Measurements from ENCODE around the gene ADPRHL1.

The ADPRHL1 gene

DNA sequence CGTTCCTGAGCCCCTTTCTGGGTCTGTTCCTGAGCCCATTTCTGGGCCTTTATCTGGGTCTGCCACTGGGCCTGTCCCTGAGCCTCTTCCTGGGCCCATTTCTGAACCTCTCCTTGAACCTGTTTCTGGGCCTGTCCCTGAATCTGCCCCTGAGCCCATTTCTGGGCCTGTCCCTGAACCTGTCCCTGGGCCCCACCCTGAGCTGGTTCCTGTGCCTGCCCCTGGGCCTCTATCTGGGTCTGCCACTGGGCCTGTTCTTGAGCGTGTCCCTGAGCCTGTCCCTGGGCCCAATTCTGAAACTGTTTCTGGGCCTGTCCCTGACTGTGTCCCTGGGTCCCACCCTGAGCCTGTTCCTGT is 48.9 kb downstream of the ADPRHL1 start:
- no peak for TF ChIP-seq CTCF (IDR thresholded peaks at IDR 0.05; ENCODE audit: poor library complexity, severe bottlenecking)
- DNase-seq (ENCODE audit: low spot score) (no peak), ATAC-seq (ENCODE audit: low read depth) (no peak)
- peaks cover 5% of the 10 kb centered on the region for H3K27me3 ChIP-seq (ENCODE audit: insufficient read depth, poor library complexity, severe bottlenecking)
- H3K27ac ChIP-seq (ENCODE audit: poor library complexity, severe bottlenecking) = no peak overlapping the region
- H3K9me3 ChIP-seq (ENCODE audit: severe bottlenecking) = no peaks in the 10 kb centered on the region
- no peaks in the 10 kb centered on the region for H3K4me1 ChIP-seq (ENCODE audit: insufficient read depth, poor library complexity, severe bottlenecking)
- H3K36me3 ChIP-seq (ENCODE audit: low read depth) = no peaks in the 10 kb centered on the region
- no peak overlapping the region for H3K4me3 ChIP-seq (ENCODE audit: severe bottlenecking)

DNA sequence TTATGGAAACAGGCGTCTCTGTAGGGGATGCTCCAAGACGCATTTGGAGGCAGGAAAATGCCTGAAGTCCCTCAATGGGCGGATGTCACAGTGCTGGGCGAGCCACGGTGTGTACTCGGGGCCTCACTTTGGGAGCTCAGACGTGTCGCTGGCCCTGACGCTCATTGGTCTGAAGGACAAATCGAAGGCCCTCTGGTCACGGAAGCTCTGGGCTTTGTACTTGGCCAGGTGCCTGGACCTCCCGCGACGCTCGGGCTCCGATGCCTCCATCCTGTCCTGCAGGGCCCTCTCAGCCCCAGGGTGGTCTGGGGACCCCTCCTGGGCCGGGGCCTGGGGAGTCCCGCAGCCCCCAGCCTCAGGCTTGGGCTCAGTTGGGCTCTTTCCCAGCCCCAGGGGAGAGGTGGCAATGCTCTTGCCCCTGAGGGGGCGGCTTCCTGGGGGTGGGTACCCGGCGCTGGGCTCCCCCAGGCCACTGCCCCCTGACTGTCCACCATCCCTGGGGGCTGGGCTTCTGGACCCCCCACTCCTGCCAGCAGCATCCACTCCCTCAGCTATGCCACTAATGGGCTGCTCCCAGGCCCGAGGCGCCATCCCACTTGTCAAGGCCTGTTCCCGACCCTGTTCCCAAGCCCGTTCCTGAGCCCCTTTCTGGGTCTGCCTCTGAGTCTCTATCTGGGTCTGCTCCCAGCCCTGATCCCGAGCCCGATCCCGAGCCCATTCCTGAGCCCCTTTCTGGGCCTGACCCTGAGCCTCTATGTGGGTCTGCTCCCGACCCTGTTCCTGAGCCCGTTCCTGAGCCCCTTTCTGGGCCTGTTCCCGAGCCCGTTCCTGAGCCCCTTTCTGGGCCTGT is 49.8 kb downstream of the ADPRHL1 start:
- TF ChIP-seq CTCF (IDR thresholded peaks at IDR 0.05; ENCODE audit: poor library complexity, severe bottlenecking) = no peak
- H3K27ac ChIP-seq (ENCODE audit: poor library complexity, severe bottlenecking) = no peak overlapping the region
- DNase-seq (ENCODE audit: low spot score) = peak; percentile 59
- H3K4me1 ChIP-seq (ENCODE audit: insufficient read depth, poor library complexity, severe bottlenecking) = no peaks in the 10 kb centered on the region
- H3K36me3 ChIP-seq (ENCODE audit: low read depth) = no peaks in the 10 kb centered on the region
- no peak overlapping the region for H3K4me3 ChIP-seq (ENCODE audit: severe bottlenecking)
- no peak for ATAC-seq (ENCODE audit: low read depth)
- H3K9me3 ChIP-seq (ENCODE audit: severe bottlenecking) = no peaks in the 10 kb centered on the region
- peaks cover 5% of the 10 kb centered on the region for H3K27me3 ChIP-seq (ENCODE audit: insufficient read depth, poor library complexity, severe bottlenecking)

- no peaks in the 10 kb centered on the region for H3K9me3 ChIP-seq (ENCODE audit: severe bottlenecking)
- H3K36me3 ChIP-seq (ENCODE audit: low read depth) = no peaks in the 10 kb centered on the region
- H3K27me3 ChIP-seq (ENCODE audit: insufficient read depth, poor library complexity, severe bottlenecking) = peaks cover 5% of the 10 kb centered on the region
- no peak for DNase-seq (ENCODE audit: low spot score)
- no peak for TF ChIP-seq CTCF (IDR thresholded peaks at IDR 0.05; ENCODE audit: poor library complexity, severe bottlenecking)
- ATAC-seq (ENCODE audit: low read depth) = no peak
- no peaks in the 10 kb centered on the region for H3K4me1 ChIP-seq (ENCODE audit: insufficient read depth, poor library complexity, severe bottlenecking)
- H3K4me3 ChIP-seq (ENCODE audit: severe bottlenecking) = no peak overlapping the region
- no peak overlapping the region for H3K27ac ChIP-seq (ENCODE audit: poor library complexity, severe bottlenecking)
These were observed 50.6 kb downstream of the ADPRHL1 start for GRCh38 chr13:113402471-113403254.

DNA sequence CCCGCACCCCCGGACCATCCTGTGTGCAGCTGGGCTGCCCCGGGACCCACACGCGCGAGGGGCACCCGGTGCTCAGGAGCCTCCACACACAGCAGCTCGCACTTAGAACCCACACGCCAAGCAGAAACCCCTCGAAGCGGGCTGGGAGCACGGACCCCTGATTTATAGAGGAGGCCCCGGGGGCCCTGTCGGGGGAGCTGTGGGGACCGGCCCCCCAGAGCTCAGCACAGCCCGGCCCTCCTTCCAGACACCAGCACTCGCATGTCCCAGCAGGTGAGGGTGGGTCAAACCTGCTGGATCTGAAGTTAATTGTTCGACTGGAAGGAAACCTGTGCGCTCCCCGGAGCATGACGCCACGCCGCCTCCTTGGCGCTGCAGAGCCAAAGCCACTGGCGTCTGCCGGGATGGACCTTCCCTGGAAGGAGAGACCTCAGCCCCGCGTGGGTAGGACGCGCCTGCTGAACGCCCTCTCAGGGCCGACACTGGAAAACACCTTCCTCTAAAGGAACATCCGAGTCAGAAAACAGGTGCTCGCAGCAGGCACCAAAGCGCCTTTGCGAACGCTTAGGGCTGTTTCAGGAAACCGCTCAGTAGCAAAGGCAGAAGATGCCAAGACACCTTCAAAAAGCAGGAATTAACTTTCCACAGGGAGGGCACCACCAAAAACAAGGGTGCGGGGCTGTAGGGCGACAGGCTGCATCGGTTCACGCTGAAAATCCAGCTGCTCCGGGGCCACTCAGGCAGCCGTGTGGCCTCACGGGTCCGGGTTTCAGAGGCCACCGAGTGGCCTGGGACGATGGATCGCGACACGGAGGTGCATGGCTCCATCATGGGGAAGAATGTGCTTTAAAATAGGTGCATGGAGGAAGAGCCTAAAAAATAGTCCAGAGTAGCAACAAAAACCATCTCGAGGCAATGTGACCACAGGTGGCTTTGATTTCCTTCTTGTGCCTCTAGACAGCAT is 51.6 kb downstream of the ADPRHL1 start:
- H3K27ac ChIP-seq (ENCODE audit: poor library complexity, severe bottlenecking) = no peak overlapping the region
- ATAC-seq (ENCODE audit: low read depth) = 0 out of 3 replicates have a peak, but pooled peaks have one; percentile 10

More for the DNA sequence above, 51.6 kb downstream of the ADPRHL1 start:
- Histone ChIP-seq H3K4me3 (ENCODE audit: severe bottlenecking) (no peak overlapping the region), H3K27me3 (ENCODE audit: insufficient read depth, poor library complexity, severe bottlenecking) (peaks cover 5% of the 10 kb centered on the region), H3K4me1 (ENCODE audit: insufficient read depth, poor library complexity, severe bottlenecking) (no peaks in the 10 kb centered on the region), H3K36me3 (ENCODE audit: low read depth) (no peaks in the 10 kb centered on the region), H3K9me3 (ENCODE audit: severe bottlenecking) (no peaks in the 10 kb centered on the region)
- no peak for TF ChIP-seq CTCF (IDR thresholded peaks at IDR 0.05; ENCODE audit: poor library complexity, severe bottlenecking)
- peak; percentile 49 for DNase-seq (ENCODE audit: low spot score)
